NAMALWA (cell line): ENCODE results near the gene AIMP1.
"Not testable (repeated sequence)": the region's sequence is repeated elsewhere in the genome, so short reads cannot be mapped to it uniquely, and the experiment has no call there.

Experiments used
- DNase-seq: peaks from one replicate; pipeline ENCODE4 v3.0.0-alpha.2; 2015; ENCODE audit warnings: low spot score

AIMP1 gene

GRCh38 chr4:106312997-106313522 lies 3.3 kb upstream of the AIMP1 start:
- DNase-seq, result no peak

- DNase-seq, result peak; percentile 5
Measured at GRCh38 chr4:106314960-106315359, 1.4 kb upstream of the AIMP1 start.

GRCh38 chr4:106315476-106315967 lies 828 bp upstream of the AIMP1 start:
- peak; percentile 65 for DNase-seq

- DNase-seq, result peak; percentile 47
Measured at GRCh38 chr4:106316773-106317409, 541 bp downstream of the AIMP1 start.

- no peak for DNase-seq
Measured at GRCh38 chr4:106317815-106318214, 1.5 kb downstream of the AIMP1 start.

GRCh38 chr4:106318511-106318910 lies 2.2 kb downstream of the AIMP1 start:
- DNase-seq, result no peak

GRCh38 chr4:106320235-106320634 lies 3.9 kb downstream of the AIMP1 start:
- no peak for DNase-seq

- not testable (repeated sequence) for DNase-seq
Measured at GRCh38 chr4:106321168-106321567, 4.8 kb downstream of the AIMP1 start.

- not testable (repeated sequence) for DNase-seq
Measured at GRCh38 chr4:106321814-106322213, 5.5 kb downstream of the AIMP1 start.

- DNase-seq, result no peak
Measured at GRCh38 chr4:106323119-106323518, 6.8 kb downstream of the AIMP1 start.

- no peak for DNase-seq
Measured at GRCh38 chr4:106325800-106326199, 9.4 kb downstream of the AIMP1 start.

- DNase-seq, result peak; percentile 67
Measured at GRCh38 chr4:106329041-106329618, 12.8 kb downstream of the AIMP1 start.

- no peak for DNase-seq
Measured at GRCh38 chr4:106333186-106333585, 16.8 kb downstream of the AIMP1 start.

GRCh38 chr4:106334741-106335470 lies 18.6 kb downstream of the AIMP1 start:
- no peak for DNase-seq

GRCh38 chr4:106336618-106337017 lies 20.3 kb downstream of the AIMP1 start:
- no peak for DNase-seq

- DNase-seq, result no peak
Measured at GRCh38 chr4:106337916-106338315, 21.6 kb downstream of the AIMP1 start.

- DNase-seq, result no peak
Measured at GRCh38 chr4:106338671-106339070, 22.3 kb downstream of the AIMP1 start.

GRCh38 chr4:106339431-106339830 lies 23.1 kb downstream of the AIMP1 start:
- no peak for DNase-seq

GRCh38 chr4:106340774-106341173 lies 24.4 kb downstream of the AIMP1 start:
- no peak for DNase-seq

- no peak for DNase-seq
Measured at GRCh38 chr4:106343865-106344646, 27.7 kb downstream of the AIMP1 start.

GRCh38 chr4:106344647-106344970 lies 28.3 kb downstream of the AIMP1 start:
- no peak for DNase-seq

GRCh38 chr4:106347167-106347566 lies 30.8 kb downstream of the AIMP1 start:
- DNase-seq, result no peak
